Central memory CD8-positive, alpha-beta T cell (primary cell): ENCODE data around the gene PPP1R1B.
A peak's percentile ranks its signal among the peaks of the same experiment; 100 is the strongest.

Source experiments
- ATAC-seq: fragments of 150-1000 bp; cut with Tn5 transposase; replicated peaks from 2 replicates; pipeline ENCODE4 v1.10.0; 2022; ENCODE audit warnings: mild to moderate bottlenecking, moderate FRiP score, moderate number of reproducible peaks; ENCODE audit not compliant: poor library complexity, severe bottlenecking; ENCODE audit errors: extremely low read depth
- DNase-seq, 2 donors: peaks; one replicate each; pipeline ENCODE4 v3.0.0; 2021; ENCODE audit warnings: low spot score in 2 of 2
- H3K27ac Mint-ChIP-seq: one replicate; pipeline ENCODE4 v1.8.0; 2022; ENCODE audit warnings: low read depth, mild to moderate bottlenecking, moderate library complexity, mixed read lengths
- H3K27me3 Mint-ChIP-seq: one replicate; pipeline ENCODE4 v1.8.0; 2022; ENCODE audit warnings: mixed read lengths
- H3K36me3 Mint-ChIP-seq: one replicate; pipeline ENCODE4 v1.8.0; 2022; ENCODE audit warnings: mild to moderate bottlenecking, moderate library complexity, mixed read lengths; ENCODE audit not compliant: insufficient read depth
- H3K4me1 Mint-ChIP-seq: one replicate; pipeline ENCODE4 v1.8.0; 2022; ENCODE audit warnings: mixed read lengths
- H3K4me3 Mint-ChIP-seq: one replicate; pipeline ENCODE4 v1.8.0; 2022; ENCODE audit warnings: mild to moderate bottlenecking, moderate library complexity, mixed read lengths
- H3K9me3 Mint-ChIP-seq: one replicate; pipeline ENCODE4 v1.8.0; 2022; ENCODE audit warnings: mixed read lengths

The PPP1R1B gene

DNA sequence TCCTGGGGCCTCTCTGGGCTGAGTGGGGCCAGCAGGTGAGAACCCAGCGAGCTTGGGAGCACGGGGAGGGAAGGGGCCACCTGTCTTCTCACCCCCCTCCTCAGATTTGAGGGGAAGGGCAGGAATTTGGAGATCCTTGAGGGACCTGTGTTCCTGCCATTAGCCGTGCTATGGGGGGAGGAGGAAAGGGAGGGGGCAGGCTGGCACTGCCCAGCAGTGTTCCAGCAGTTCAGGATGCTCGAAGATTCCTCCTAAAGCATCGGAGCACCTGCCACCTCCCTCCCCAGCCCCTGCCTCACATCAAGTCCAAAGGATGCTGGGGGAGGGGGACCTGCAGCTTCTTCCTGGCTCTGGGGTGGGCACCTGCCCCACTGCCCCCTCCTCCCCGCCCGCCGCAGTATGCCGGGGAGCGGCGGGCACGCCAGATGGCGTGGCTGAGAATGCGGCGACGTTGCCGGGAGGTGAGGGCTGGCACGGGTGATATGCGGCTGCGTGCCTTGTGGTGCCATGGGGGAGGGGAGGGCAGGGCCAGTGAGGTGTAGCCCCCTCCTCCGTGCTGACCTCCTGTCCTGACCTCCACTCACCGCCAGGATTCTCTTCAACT lies 14.4 kb upstream of the PPP1R1B start:
- no peak overlapping the region for H3K4me3 Mint-ChIP-seq
- no peaks in the 10 kb centered on the region for H3K9me3 Mint-ChIP-seq
- H3K36me3 Mint-ChIP-seq = peaks cover 2% of the 10 kb centered on the region
- H3K27ac Mint-ChIP-seq = no peak overlapping the region
- H3K27me3 Mint-ChIP-seq = peaks cover 45% of the 10 kb centered on the region
- H3K4me1 Mint-ChIP-seq = peaks cover 6% of the 10 kb centered on the region
- ATAC-seq (no peak), DNase-seq (no peak)

DNA sequence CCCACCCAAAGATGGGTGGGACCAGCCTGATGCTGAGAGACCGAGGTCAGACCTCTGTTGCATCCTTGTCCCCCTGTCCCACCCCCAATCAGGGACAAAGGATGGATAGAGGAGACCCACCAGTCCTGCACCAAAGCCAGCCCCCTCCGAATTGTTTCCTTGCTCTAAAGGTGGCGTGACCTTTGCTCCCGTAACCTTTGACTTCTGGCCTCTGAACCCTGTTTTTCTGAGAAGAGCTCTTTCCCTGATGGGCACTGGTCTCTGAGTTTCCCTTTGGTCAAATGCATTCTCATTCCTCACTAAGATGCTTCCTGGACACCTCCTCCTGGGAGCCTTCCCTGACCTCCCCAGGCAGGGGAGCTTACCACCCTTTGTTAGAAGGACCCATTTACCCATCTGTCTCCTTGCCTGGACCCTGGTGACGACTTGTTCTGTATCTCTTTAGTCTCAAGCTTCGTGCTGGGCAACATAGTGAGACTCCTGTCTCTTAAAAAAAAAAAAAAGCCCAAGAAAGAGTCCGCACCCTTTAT lies 13.8 kb upstream of the PPP1R1B start:
- peaks cover 7% of the 10 kb centered on the region for H3K4me1 Mint-ChIP-seq
- DNase-seq = no peak
- H3K27ac Mint-ChIP-seq = no peak overlapping the region
- H3K4me3 Mint-ChIP-seq = no peak overlapping the region
- H3K36me3 Mint-ChIP-seq = peaks cover 2% of the 10 kb centered on the region
- H3K27me3 Mint-ChIP-seq = peaks cover 43% of the 10 kb centered on the region
- no peak for ATAC-seq
- no peaks in the 10 kb centered on the region for H3K9me3 Mint-ChIP-seq

DNA sequence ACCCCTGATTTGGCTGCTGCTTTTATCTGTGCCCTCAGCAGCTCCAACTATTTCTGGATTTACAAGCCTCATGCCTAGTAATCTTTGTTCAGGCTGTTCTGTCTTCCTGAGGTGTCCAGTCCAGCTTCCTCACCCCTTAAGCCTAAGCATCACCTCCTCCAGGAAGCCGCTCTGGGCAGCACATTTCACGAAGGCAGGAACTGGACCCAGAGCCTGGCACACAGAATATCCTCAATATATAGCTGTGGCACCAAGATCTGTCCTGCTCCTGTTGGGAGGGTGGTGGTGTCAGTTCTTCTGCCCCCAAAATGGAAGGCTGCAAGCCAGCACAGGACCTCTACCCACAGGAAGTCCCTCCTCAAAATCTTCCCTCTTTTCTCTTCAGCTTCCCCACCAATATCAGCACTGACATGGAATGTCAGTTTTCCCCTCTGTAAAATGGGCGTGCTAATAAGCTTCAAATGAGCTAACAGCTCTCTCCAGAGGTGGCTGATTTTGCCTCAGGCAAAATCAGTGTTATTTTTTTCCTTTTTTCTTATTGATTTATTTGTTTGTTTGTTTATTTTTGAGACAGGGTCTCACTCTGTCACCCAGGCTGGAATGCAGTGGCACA lies 12.1 kb upstream of the PPP1R1B start:
- Mint-ChIP-seq H3K36me3 (peaks cover 2% of the 10 kb centered on the region), H3K27me3 (peaks cover 27% of the 10 kb centered on the region), H3K27ac (no peak overlapping the region), H3K9me3 (no peaks in the 10 kb centered on the region), H3K4me3 (no peak overlapping the region), H3K4me1 (peaks cover 14% of the 10 kb centered on the region)
- ATAC-seq (no peak), DNase-seq (no peak)

DNA sequence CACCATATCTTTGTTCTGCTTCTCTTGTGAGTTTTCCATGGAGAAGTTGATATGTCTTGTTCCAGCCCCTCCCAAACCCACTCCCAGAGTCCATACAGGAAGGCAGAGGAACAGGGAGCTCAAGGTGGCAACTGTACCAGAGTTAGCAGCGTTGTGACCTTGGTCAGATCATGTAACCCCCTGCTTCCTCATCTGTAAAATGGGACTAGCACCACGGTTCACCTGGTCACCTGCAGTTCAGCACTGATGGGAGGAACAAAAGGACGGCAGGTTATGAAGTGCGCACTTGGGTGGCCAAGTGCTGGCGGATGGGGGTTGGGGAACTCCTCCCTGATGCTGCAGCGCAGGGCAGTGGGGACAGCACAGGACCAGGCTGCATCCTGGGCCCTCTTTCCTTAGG lies 11.3 kb upstream of the PPP1R1B start:
- Mint-ChIP-seq H3K27ac (no peak overlapping the region), H3K4me1 (peaks cover 14% of the 10 kb centered on the region), H3K36me3 (peaks cover 2% of the 10 kb centered on the region), H3K27me3 (peaks cover 24% of the 10 kb centered on the region), H3K9me3 (no peaks in the 10 kb centered on the region), H3K4me3 (no peak overlapping the region)
- no peak for DNase-seq
- no peak for ATAC-seq

DNA sequence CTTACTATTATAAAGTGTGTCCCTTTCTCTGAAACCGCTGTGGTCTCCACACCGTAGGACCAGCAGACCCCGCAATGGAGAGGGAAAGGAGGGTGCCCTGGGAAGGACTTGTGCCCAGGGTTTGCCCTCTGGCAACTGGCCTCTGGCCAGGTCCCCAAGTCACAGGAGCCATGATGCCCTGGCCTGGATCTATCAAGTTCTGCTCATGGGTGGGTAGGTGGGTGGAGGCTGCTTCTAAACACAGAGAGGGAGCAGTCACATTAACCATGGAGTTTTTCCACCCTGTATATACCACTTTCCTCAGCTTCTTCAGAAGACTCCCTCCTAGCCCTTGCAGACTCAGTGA lies 9.7 kb upstream of the PPP1R1B start:
- DNase-seq (no peak), ATAC-seq (no peak)
- Mint-ChIP-seq H3K27ac (no peak overlapping the region), H3K4me3 (peak overlapping the region; percentile 81), H3K4me1 (peaks cover 19% of the 10 kb centered on the region), H3K36me3 (peaks cover 5% of the 10 kb centered on the region), H3K27me3 (peaks cover 24% of the 10 kb centered on the region), H3K9me3 (no peaks in the 10 kb centered on the region)

DNA sequence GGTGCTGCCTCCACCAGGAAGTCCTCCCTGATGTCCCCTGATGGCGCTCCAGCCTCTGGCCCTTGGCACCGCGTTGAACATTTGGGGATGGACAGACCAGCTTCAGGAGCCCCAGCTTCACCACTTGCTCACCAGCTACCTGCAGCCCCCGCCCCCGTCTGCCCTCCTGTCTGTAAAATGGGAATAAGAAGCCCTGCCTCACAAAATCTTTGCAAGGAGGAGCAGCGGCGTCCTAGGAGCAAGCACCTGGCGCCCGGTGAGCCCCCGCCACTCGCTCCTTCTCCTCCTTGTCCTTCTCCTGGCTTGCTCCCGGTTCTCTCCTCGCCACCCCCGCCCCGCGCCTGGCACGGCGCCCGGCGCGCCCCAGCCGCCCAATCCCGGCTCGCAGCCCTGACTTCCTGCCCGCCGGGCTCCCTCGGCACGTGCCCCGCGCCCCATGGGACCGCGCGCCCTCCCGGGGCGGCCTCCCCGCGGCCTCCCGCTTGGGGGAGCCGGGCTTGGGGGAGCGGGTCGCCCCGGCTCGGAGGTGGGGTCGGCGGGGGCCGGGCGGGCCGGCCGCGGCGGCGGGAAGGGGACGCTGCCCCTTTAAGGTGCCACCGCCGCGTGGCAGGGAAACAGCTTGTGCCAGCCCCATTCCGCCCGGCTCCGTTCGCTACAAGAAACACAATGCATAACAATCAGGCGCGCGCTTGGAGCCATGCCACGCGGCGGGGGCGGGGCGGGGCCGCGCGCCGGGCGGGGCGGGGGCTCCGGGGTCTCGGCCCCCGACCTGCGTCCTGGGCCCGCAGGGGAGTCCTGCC lies 9.1 kb upstream of the PPP1R1B start:
- Mint-ChIP-seq H3K27ac (no peak overlapping the region), H3K27me3 (peaks cover 24% of the 10 kb centered on the region)

DNA sequence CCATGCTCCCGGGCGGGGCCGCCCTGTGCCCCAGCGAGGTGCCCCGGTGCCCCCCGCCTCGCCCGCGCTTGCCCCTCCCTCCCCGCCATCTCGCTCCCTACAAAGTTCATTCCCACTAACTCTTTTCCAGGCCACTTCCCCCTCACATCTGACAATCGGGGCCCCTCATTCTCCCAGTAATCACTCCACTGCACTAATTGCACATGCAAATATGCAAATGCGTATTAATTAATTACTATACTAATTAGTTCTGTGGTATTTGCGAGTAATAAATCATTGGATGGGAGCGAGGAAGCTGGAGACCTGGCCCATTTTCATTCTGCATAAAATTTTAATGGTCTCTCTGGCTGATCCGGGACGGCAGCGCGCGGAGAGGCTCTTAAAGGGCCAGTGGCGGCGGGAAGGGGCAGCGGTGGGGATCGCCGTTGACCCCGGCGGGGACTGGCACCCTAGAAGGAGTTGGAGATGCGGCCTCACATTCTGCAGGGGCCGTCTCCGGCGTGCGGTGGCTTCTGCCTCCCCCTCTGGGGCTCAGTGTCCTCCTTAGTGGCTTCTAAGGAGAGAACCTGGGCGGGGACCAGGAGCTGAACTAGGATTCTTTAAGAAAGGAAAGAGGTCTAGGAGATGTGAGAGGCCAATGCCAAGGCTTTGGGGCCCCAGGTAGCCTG lies 8.4 kb upstream of the PPP1R1B start:
- Mint-ChIP-seq H3K4me1 (peaks cover 23% of the 10 kb centered on the region), H3K27ac (no peak overlapping the region), H3K4me3 (peak overlapping the region; percentile 81), H3K36me3 (peaks cover 5% of the 10 kb centered on the region), H3K27me3 (peaks cover 16% of the 10 kb centered on the region), H3K9me3 (no peaks in the 10 kb centered on the region)
- ATAC-seq (no peak), DNase-seq (no peak)

More for the DNA sequence above, 9.1 kb upstream of the PPP1R1B start:
- Mint-ChIP-seq H3K4me3 (peak overlapping the region; percentile 81), H3K4me1 (peaks cover 25% of the 10 kb centered on the region), H3K36me3 (peaks cover 6% of the 10 kb centered on the region), H3K9me3 (no peaks in the 10 kb centered on the region)
- DNase-seq = no peak
- peak; percentile 37 for ATAC-seq

- Mint-ChIP-seq H3K4me1 (peaks cover 26% of the 10 kb centered on the region), H3K9me3 (no peaks in the 10 kb centered on the region), H3K27ac (no peak overlapping the region), H3K36me3 (peaks cover 5% of the 10 kb centered on the region), H3K4me3 (no peak overlapping the region), H3K27me3 (peaks cover 15% of the 10 kb centered on the region)
- no peak for DNase-seq
- ATAC-seq = no peak
These were observed 7.6 kb upstream of the PPP1R1B start for GRCh38 chr17:39618956-39619785.

GRCh38 chr17:39619786-39620101 lies 7.0 kb upstream of the PPP1R1B start:
- H3K4me1 Mint-ChIP-seq = peaks cover 30% of the 10 kb centered on the region
- H3K4me3 Mint-ChIP-seq = no peak overlapping the region
- ATAC-seq = no peak
- no peak for DNase-seq
- H3K27me3 Mint-ChIP-seq = peaks cover 14% of the 10 kb centered on the region
- H3K27ac Mint-ChIP-seq = no peak overlapping the region
- no peaks in the 10 kb centered on the region for H3K9me3 Mint-ChIP-seq
- peaks cover 5% of the 10 kb centered on the region for H3K36me3 Mint-ChIP-seq

- peak; percentile 61 for ATAC-seq
- H3K4me1 Mint-ChIP-seq = peaks cover 43% of the 10 kb centered on the region
- H3K9me3 Mint-ChIP-seq = no peaks in the 10 kb centered on the region
- peak; percentile 87 to 98 for DNase-seq
- peak overlapping the region; percentile 74 for H3K4me3 Mint-ChIP-seq
- H3K27ac Mint-ChIP-seq = peak overlapping the region; percentile 95
- peaks cover 5% of the 10 kb centered on the region for H3K36me3 Mint-ChIP-seq
- H3K27me3 Mint-ChIP-seq = peaks cover 14% of the 10 kb centered on the region
These were observed 5.0 kb upstream of the PPP1R1B start for GRCh38 chr17:39621523-39622379.

DNA sequence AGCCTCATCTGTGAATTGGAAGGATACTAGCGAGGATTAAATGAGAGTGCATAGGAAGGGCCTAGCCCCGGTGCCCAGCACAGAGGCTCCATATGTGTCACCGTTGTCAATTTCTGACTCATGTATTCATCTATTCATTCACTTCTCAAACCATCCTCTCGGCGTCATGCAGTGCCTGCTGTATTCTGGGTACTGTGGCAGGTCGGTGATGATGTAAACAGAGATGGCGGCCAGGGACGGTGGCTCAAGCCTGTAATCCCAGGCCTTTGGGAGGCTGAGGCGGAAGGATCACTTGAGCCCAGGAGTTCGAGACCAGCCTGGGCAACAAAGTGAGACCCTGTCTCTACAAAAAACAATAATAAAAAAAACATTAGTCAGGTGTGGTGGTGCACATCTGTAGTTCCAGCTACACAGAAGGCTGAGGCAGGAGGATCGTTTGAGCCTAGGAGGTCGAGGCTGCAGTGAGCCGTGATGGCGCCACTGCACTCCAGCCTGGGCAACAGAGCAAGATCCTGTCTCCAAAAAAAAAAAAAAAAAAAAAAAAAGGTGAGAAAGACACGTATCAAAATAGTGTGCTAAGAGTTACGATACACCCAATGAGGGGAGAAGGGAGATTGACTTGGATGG lies 4.3 kb upstream of the PPP1R1B start:
- Mint-ChIP-seq H3K27ac (peak overlapping the region; percentile 95), H3K36me3 (peaks cover 5% of the 10 kb centered on the region), H3K4me1 (peaks cover 43% of the 10 kb centered on the region), H3K4me3 (peak overlapping the region; percentile 74), H3K9me3 (no peaks in the 10 kb centered on the region), H3K27me3 (peaks cover 15% of the 10 kb centered on the region)
- peak; percentile 74 for ATAC-seq
- DNase-seq = peak in 1 of 2 donors; percentile 26
